ENCODE measurements around the gene MYCBPAP. TPM values are rescaled to one million over a fixed set of nuclear protein-coding genes. Genes with fewer than 3 reads are reported as not detected.

Gene MYCBPAP
- total RNA-seq, 4 donors from 2014 or later: 0.38 TPM; not detected in 3

DNA sequence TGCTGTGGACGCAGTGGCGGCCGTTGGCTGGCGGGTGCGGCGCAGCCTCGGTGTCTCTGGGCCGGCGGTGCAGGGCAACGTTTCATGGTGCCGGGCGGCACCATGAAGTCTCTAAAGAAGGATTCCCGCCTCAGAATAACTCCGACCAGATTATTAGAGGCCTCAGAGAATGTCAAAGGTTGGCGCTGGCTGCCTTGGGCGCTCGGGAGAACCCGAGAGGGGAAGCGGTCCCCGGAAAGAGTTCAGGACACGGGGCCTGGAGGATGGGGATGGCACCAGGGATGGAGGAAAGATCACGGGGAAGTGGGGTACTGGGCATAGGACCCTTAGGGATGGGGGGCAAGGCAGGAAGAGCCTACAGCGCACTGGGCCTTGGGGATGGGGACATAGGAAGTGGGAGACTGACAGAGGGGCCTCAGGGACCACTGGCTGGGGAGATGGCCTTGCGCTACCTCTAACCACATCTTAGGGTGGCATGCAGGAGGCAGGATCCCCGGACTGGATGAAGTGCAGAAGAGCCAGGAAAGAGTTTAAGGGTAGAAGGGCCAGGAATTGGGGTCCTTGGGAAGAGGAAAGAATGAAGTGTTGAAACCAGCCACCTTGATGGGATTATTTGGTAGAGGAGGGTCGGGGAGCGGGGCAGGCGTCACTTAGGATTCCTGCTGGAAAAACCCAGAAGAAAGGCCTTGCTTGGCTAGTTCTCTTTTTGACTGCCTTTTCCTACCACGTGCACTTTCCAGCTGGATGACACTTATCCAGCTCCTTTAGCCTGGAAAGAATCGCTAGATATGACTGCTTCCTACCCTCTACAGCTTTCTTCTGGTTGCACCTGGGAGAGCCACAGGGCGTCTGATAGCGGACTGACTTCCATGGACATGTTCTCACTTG is 578 bp downstream of the MYCBPAP start:
- TF ChIP-seq POLR2A (IDR thresholded peaks at IDR 0.05) (no peak), CTCF (IDR thresholded peaks at IDR 0.05) (peak in 1 of 6 experiments; percentile 20)
- Histone ChIP-seq H3K9me3 (no peaks in the 10 kb centered on the region), H3K4me1 (peaks cover 8 to 46% (median 11%) of the 10 kb centered on the region in 3 donors), H3K27ac (peak overlapping the region; percentile 75 to 85 (median 82)), H3K27me3 (no peaks in the 10 kb centered on the region), H3K4me3 (peak overlapping the region; percentile 54 to 75 (median 66)), H3K36me3 (no peaks in the 10 kb centered on the region)
- intact Hi-C loops (cut with DNase I): no loop called here
- DNase-seq: no peak
- 28 to 48% methylated on average over 19 to 29 of the region's 32 CpGs for WGBS, 2 donors

DNA sequence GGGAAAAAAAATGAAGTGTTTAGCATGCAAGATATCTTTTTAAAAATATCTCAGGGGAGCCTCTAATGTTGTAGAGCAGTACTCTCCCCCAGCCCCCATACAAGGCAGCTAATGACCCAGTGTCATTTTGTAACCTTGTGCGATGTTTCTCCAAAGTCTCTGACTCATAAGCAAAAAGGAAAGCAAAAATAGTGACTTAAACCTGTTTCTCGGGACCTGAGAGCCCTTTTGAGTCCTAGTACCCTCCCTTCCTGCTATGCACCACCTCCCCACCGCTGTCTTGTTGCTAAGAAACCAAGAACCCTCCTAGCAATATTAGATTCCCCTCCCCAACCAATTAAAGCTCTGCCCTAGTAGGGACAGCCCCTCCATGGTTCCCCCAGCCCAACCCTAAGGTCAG is 2.8 kb downstream of the MYCBPAP start:
- no peaks in the 10 kb centered on the region for H3K36me3 ChIP-seq
- DNase-seq: no peak
- H3K27me3 ChIP-seq: no peaks in the 10 kb centered on the region
- TF ChIP-seq CTCF (IDR thresholded peaks at IDR 0.05): no peak
- TF ChIP-seq POLR2A (IDR thresholded peaks at IDR 0.05): no peak
- no peak overlapping the region for H3K4me3 ChIP-seq
- intact Hi-C loops (cut with DNase I): no loop called here
- peaks cover 15 to 54% (median 20%) of the 10 kb centered on the region in 3 donors for H3K4me1 ChIP-seq
- H3K27ac ChIP-seq: peak overlapping the region; percentile 14 to 55 (median 40)
- no peaks in the 10 kb centered on the region for H3K9me3 ChIP-seq
- 14 to 21% methylated on average over 3 of the region's 3 CpGs for WGBS, 2 donors

DNA sequence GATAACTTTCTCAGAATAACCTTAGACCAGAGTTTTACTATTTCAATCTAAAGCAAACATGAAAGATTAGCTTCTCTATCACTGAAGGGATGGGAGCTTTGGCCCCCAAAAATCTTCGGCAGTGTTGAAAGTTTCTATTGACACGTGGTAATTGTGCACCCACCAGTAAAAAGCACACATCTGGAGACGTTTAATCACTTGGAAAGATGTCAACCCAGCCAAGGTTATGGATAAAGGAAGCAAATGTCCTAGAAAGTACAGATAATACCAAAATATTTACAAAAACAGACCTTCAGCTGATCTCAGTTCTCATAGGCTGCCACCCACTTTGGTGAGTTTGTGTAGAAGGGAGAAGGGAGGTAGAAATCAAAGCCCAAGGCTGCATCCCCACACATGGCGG is 5.3 kb downstream of the MYCBPAP start:
- H3K4me1 ChIP-seq: peaks cover 14 to 48% (median 19%) of the 10 kb centered on the region in 3 donors
- WGBS, 2 donors: 67 to 75% methylated on average over 4 of the region's 4 CpGs
- H3K27me3 ChIP-seq: no peaks in the 10 kb centered on the region
- no peak overlapping the region for H3K4me3 ChIP-seq
- H3K36me3 ChIP-seq: no peaks in the 10 kb centered on the region
- H3K27ac ChIP-seq: no peak overlapping the region
- H3K9me3 ChIP-seq: no peaks in the 10 kb centered on the region
- TF ChIP-seq CTCF (IDR thresholded peaks at IDR 0.05): no peak
- no peak for TF ChIP-seq POLR2A (IDR thresholded peaks at IDR 0.05)
- DNase-seq: no peak
- intact Hi-C loops (cut with DNase I): no loop called here

GRCh38 chr17:50514388-50514787 is 6.1 kb downstream of the MYCBPAP start:
- intact Hi-C loops (cut with DNase I): no loop called here
- DNase-seq: no peak
- peaks cover 6 to 47% (median 13%) of the 10 kb centered on the region in 3 donors for H3K4me1 ChIP-seq
- no peak for TF ChIP-seq CTCF (IDR thresholded peaks at IDR 0.05)
- H3K4me3 ChIP-seq: no peak overlapping the region
- no peaks in the 10 kb centered on the region for H3K27me3 ChIP-seq
- H3K9me3 ChIP-seq: no peaks in the 10 kb centered on the region
- no peak overlapping the region for H3K27ac ChIP-seq
- 65 to 79% methylated on average over 3 of the region's 3 CpGs for whole genome bisulfite sequencing, 2 donors
- no peaks in the 10 kb centered on the region for H3K36me3 ChIP-seq

DNA sequence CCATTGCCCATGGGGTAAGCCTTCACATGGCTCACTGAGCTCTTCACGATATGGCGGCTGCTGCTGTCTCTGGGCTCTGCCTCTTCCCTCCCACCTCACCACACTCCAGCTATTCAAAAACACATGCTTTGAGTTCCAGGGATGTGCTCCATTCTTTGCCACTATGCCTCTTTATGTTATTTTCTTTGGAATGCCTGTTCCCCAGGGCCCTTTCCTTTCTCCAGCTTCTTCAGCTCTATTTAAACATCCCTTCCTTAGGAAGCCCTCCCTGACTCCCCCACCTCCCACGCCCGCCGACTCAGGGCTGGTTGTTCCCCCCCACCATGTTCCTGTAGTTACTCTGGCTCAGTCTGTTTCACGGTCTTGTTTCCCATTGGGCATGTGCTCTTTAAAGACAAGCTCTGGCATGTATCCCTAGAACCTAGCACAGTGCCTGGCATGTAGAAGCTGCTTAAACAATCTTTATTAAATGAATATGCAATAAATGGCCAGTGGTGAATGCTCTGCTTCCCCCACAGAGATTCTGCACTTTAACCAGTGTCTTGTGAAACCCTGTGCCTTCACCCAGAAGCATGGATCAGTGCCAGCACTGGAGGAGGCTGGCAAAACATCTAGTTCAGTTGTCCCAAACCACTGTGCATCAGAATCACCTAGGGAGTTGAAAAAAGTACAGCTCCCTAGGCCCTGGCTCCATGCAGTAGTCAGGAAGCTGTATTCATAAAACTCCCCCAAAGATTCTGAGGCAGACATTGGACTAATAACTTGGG is 6.9 kb downstream of the MYCBPAP start:
- Histone ChIP-seq H3K27me3 (no peaks in the 10 kb centered on the region), H3K4me3 (no peak overlapping the region), H3K36me3 (no peaks in the 10 kb centered on the region), H3K27ac (peak overlapping the region in 1 of 4 donors; percentile 6), H3K4me1 (peaks cover 6 to 47% (median 13%) of the 10 kb centered on the region in 3 donors), H3K9me3 (no peaks in the 10 kb centered on the region)
- 48 to 71% methylated on average over 6 of the region's 6 CpGs for WGBS, 2 donors
- intact Hi-C loops (cut with DNase I): no loop called here
- no peak for DNase-seq
- no peak for TF ChIP-seq CTCF (IDR thresholded peaks at IDR 0.05)
- no peak for TF ChIP-seq POLR2A (IDR thresholded peaks at IDR 0.05)
